GM18870 (cell line): ENCODE data around the gene ROR1.

Experiments used
- ATAC-seq: cut with Tn5 transposase; IDR thresholded peaks from one replicate; pipeline ENCODE4 v1.9.1; 2021; ENCODE audit warnings: moderate library complexity; ENCODE audit not compliant: unreplicated experiment

Gene ROR1

GRCh38 chr1:63903947-63904610, 130.3 kb downstream of the ROR1 start:
- ATAC-seq = no peak

GRCh38 chr1:63904826-63905225, 131.0 kb downstream of the ROR1 start:
- ATAC-seq = no peak

- no peak for ATAC-seq
Measured at GRCh38 chr1:63906047-63906704, 132.4 kb downstream of the ROR1 start.

- ATAC-seq = no peak
Measured at GRCh38 chr1:63907051-63907450, 133.2 kb downstream of the ROR1 start.

GRCh38 chr1:63908016-63908415, 134.2 kb downstream of the ROR1 start:
- no peak for ATAC-seq

- no peak for ATAC-seq
Measured at GRCh38 chr1:63909526-63909925, 135.7 kb downstream of the ROR1 start.

GRCh38 chr1:63911049-63911448, 137.2 kb downstream of the ROR1 start:
- ATAC-seq = no peak

- ATAC-seq = no peak
Measured at GRCh38 chr1:63912643-63913042, 138.8 kb downstream of the ROR1 start.

GRCh38 chr1:63913533-63913932, 139.7 kb downstream of the ROR1 start:
- no peak for ATAC-seq

GRCh38 chr1:63914241-63914640, 140.4 kb downstream of the ROR1 start:
- no peak for ATAC-seq

GRCh38 chr1:63914706-63915105, 140.9 kb downstream of the ROR1 start:
- no peak for ATAC-seq

- no peak for ATAC-seq
Measured at GRCh38 chr1:63915121-63915520, 141.3 kb downstream of the ROR1 start.

GRCh38 chr1:63916485-63917360, 142.9 kb downstream of the ROR1 start:
- no peak for ATAC-seq

GRCh38 chr1:63917571-63918417, 144.0 kb downstream of the ROR1 start:
- no peak for ATAC-seq

- ATAC-seq = no peak
Measured at GRCh38 chr1:63918418-63918945, 144.7 kb downstream of the ROR1 start.

- ATAC-seq = no peak
Measured at GRCh38 chr1:63920154-63921117, 146.6 kb downstream of the ROR1 start.

- no peak for ATAC-seq
Measured at GRCh38 chr1:63921359-63921758, 147.5 kb downstream of the ROR1 start.

- no peak for ATAC-seq
Measured at GRCh38 chr1:63921802-63922201, 148.0 kb downstream of the ROR1 start.

- ATAC-seq = no peak
Measured at GRCh38 chr1:63922848-63923247, 149.0 kb downstream of the ROR1 start.
